Gastrocnemius medialis (tissue), 4 donors: ENCODE results near the gene TGM2. TPM values are rescaled to one million over a fixed set of nuclear protein-coding genes. Genes with fewer than 3 reads are reported as not detected.

Experiments used
- ATAC-seq, 2 donors: fragments of 150-250 bp; one replicate each; pipeline ENCODE4 v1.9.1; 2016
- DNase-seq, 2 donors: peaks; one replicate each; pipeline ENCODE4 v3.0.0-alpha.2; 2019
- H3K27ac ChIP-seq, 4 donors: fragments of 200-600 bp; sonication (generic); 1 replicate in 1 of 4; 2 replicates in 3 of 4; pipeline ENCODE4 v1.5.1; 2016 to 2018; ENCODE audit warnings: mild to moderate bottlenecking in 2 of 4, moderate library complexity in 1 of 4
- H3K27me3 ChIP-seq, 3 donors: fragments of 200-600 bp; sonication (generic) in 2 of 3; 1 replicate in 1 of 3; 2 replicates in 2 of 3; pipeline versions ENCODE4 v1.5.1 to v1.6.0; 2016 to 2019; ENCODE audit warnings: mild to moderate bottlenecking in 1 of 3, moderate library complexity in 1 of 3
- H3K36me3 ChIP-seq, 2 donors: fragments of 200-600 bp; sonication (generic) in 1 of 2; one replicate each; pipeline ENCODE4 v1.5.1; 2017 to 2018
- H3K4me1 ChIP-seq, 2 donors: fragments of 200-600 bp; sonication (generic) in 1 of 2; one replicate each; pipeline ENCODE4 v1.5.1; 2016 to 2017; ENCODE audit warnings: mild to moderate bottlenecking in 2 of 2
- H3K4me3 ChIP-seq, 4 donors: fragments of 200-600 bp; sonication (generic) in 3 of 4; 1 replicate in 1 of 4; 2 replicates in 3 of 4; pipeline ENCODE4 v1.5.1; 2016 to 2019; ENCODE audit warnings: mild to moderate bottlenecking in 2 of 4
- H3K9me3 ChIP-seq, 3 donors: fragments of 200-600 bp; sonication (generic) in 2 of 3; 1 replicate in 1 of 3; 2 replicates in 2 of 3; pipeline ENCODE4 v1.5.1; 2016 to 2019
- CTCF ChIP-seq, 5 experiments: fragments of 450-650 bp in 3 of 5; fragments of 200-600 bp in 2 of 5; sonication (generic) in 2 of 5; IDR thresholded peaks in 4 of 5; conservative IDR thresholded peaks in 1 of 5; 1 replicate in 4 of 5; 2 replicates in 1 of 5; pipeline ENCODE4 v1.5.1; 2016 to 2019; ENCODE audit warnings: antibody characterized with exemption in 5 of 5, mild to moderate bottlenecking in 3 of 5, moderate library complexity in 3 of 5
- POLR2A ChIP-seq, 2 donors: fragments of 450-650 bp; IDR thresholded peaks; one replicate each; pipeline ENCODE4 v1.6.1; 2017; ENCODE audit warnings: antibody characterized with exemption in 2 of 2, mild to moderate bottlenecking in 2 of 2, moderate library complexity in 2 of 2
- in situ Hi-C, 4 donors: fragments of 200-750 bp; cut with MboI; loops; one replicate each; pipeline versions ENCODE4 v1.15.0 to v1.8.0; 2017; ENCODE audit warnings: low sequenced_read_pairs in 4 of 4
- intact Hi-C: fragments of 100-400 bp; cut with DNase I; formaldehyde crosslinking; loops from one replicate; pipeline ENCODE4 v1.15.1; 2023; ENCODE audit warnings: low total_unique reads
- total RNA-seq, 4 donors: library from RNA; depleted of rRNA; stranded (reverse); fragments of >200 nt; gene quantifications; one replicate each; pipeline versions ENCODE4 v1.1.0 to v1.2.3, GENCODE V29; 2016

TGM2 gene
- total RNA-seq, 4 donors from 2014 or later, result 12.8 to 152 (median 58.4) TPM

GRCh38 chr20:38194971-38195504, 30.0 kb upstream of the TGM2 start:
- DNase-seq, result no peak
- Histone ChIP-seq H3K27me3 (no peaks in the 10 kb centered on the region), H3K36me3 (no peaks in the 10 kb centered on the region), H3K4me1 (no peaks in the 10 kb centered on the region), H3K27ac (no peak overlapping the region), H3K9me3 (no peaks in the 10 kb centered on the region), H3K4me3 (no peak overlapping the region)
- no peak for ATAC-seq
- intact Hi-C loops, result no loop called here
- TF ChIP-seq CTCF (IDR thresholded peaks at IDR 0.05 in 4 of 5, conservative IDR thresholded peaks at IDR 0.05 in 1 of 5) (no peak), POLR2A (IDR thresholded peaks at IDR 0.05) (no peak)
- in situ Hi-C loops, result loop anchor here in 1 of 4 donors (25.0 kb wide), 1 partner anchor 608 kb away; no protein-coding TSS in a partner anchor

GRCh38 chr20:38193586-38194105, 28.6 kb upstream of the TGM2 start:
- ATAC-seq, result no peak
- in situ Hi-C loops, result loop anchor here in 1 of 4 donors (25.0 kb wide), 1 partner anchor 606 kb away; no protein-coding TSS in a partner anchor

GRCh38 chr20:38192323-38192885, 27.3 kb upstream of the TGM2 start:
- intact Hi-C loops (no loop called here), in situ Hi-C loops (loop anchor here in 1 of 4 donors (25.0 kb wide), 1 partner anchor 605 kb away; no protein-coding TSS in a partner anchor)
- H3K4me1 ChIP-seq, result no peaks in the 10 kb centered on the region
- H3K36me3 ChIP-seq, result no peaks in the 10 kb centered on the region
- H3K4me3 ChIP-seq, result no peak overlapping the region
- H3K9me3 ChIP-seq, result no peaks in the 10 kb centered on the region
- DNase-seq, result no peak
- ATAC-seq, result no peak
- TF ChIP-seq CTCF (IDR thresholded peaks at IDR 0.05 in 4 of 5, conservative IDR thresholded peaks at IDR 0.05 in 1 of 5) (no peak), POLR2A (IDR thresholded peaks at IDR 0.05) (no peak)
- H3K27ac ChIP-seq, result no peak overlapping the region
- no peaks in the 10 kb centered on the region for H3K27me3 ChIP-seq

More at GRCh38 chr20:38193586-38194105, 28.6 kb upstream of the TGM2 start:
- no peaks in the 10 kb centered on the region for H3K36me3 ChIP-seq
- no peak for TF ChIP-seq CTCF (IDR thresholded peaks at IDR 0.05 in 4 of 5, conservative IDR thresholded peaks at IDR 0.05 in 1 of 5)
- TF ChIP-seq POLR2A (IDR thresholded peaks at IDR 0.05), result no peak
- no peaks in the 10 kb centered on the region for H3K4me1 ChIP-seq
- no peak overlapping the region for H3K27ac ChIP-seq
- intact Hi-C loops, result no loop called here
- no peaks in the 10 kb centered on the region for H3K27me3 ChIP-seq
- H3K4me3 ChIP-seq, result no peak overlapping the region
- H3K9me3 ChIP-seq, result no peaks in the 10 kb centered on the region
- no peak for DNase-seq

GRCh38 chr20:38191654-38192053, 26.6 kb upstream of the TGM2 start:
- in situ Hi-C loops, result loop anchor here in 1 of 4 donors (25.0 kb wide), 1 partner anchor 604 kb away; no protein-coding TSS in a partner anchor
- intact Hi-C loops, result no loop called here
- H3K9me3 ChIP-seq, result no peaks in the 10 kb centered on the region
- no peaks in the 10 kb centered on the region for H3K4me1 ChIP-seq
- no peaks in the 10 kb centered on the region for H3K36me3 ChIP-seq
- no peak overlapping the region for H3K27ac ChIP-seq
- DNase-seq (no peak), ATAC-seq (peak in 1 of 2 donors; percentile 38)
- TF ChIP-seq POLR2A (IDR thresholded peaks at IDR 0.05) (no peak), CTCF (IDR thresholded peaks at IDR 0.05 in 4 of 5, conservative IDR thresholded peaks at IDR 0.05 in 1 of 5) (no peak)
- no peak overlapping the region for H3K4me3 ChIP-seq
- no peaks in the 10 kb centered on the region for H3K27me3 ChIP-seq
